DOHH2 (cell line): Measurements from ENCODE around the gene TMEM132D.

Experiments used
- H3F3A ChIP-seq: fragments of 200-600 bp; sonication (generic), shearing (Covaris generic); 2 replicates; pipeline ENCODE4 v1.6.0; 2016; ENCODE audit warnings: antibody characterized with exemption, mild to moderate bottlenecking; ENCODE audit not compliant: control insufficient read depth, insufficient read depth
- H3K27ac ChIP-seq: fragments of 200-600 bp; sonication (generic); 2 replicates; pipeline ENCODE4 v1.5.1; 2014; ENCODE audit warnings: low read depth, mild to moderate bottlenecking, low read length, moderate library complexity
- H3K27me3 ChIP-seq: fragments of 200-600 bp; sonication (generic); 2 replicates; pipeline ENCODE4 v1.6.1; 2014; ENCODE audit warnings: mild to moderate bottlenecking, low read length, mixed read lengths; ENCODE audit not compliant: control insufficient read depth
- H3K36me3 ChIP-seq: fragments of 200-600 bp; sonication (generic); 2 replicates; pipeline ENCODE4 v1.6.1; 2014; ENCODE audit warnings: mild to moderate bottlenecking, low read length, moderate library complexity, mixed read lengths; ENCODE audit not compliant: control insufficient read depth
- H3K4me1 ChIP-seq: fragments of 200-600 bp; sonication (generic); 2 replicates; pipeline ENCODE4 v1.6.1; 2014; ENCODE audit warnings: mild to moderate bottlenecking, low read length, mixed read lengths; ENCODE audit not compliant: control insufficient read depth
- H3K4me2 ChIP-seq: fragments of 200-600 bp; sonication (generic); 2 replicates; pipeline ENCODE4 v1.6.0; 2014; ENCODE audit warnings: mild to moderate bottlenecking, low read length, moderate library complexity
- H3K4me3 ChIP-seq: fragments of 200-600 bp; sonication (generic); 2 replicates; pipeline ENCODE4 v1.5.1; 2014; ENCODE audit warnings: mild to moderate bottlenecking, low read length, mixed read lengths
- H3K79me2 ChIP-seq: fragments of 200-600 bp; sonication (generic); 2 replicates; pipeline ENCODE4 v1.6.1; 2014; ENCODE audit warnings: mild to moderate bottlenecking, low read length, mixed read lengths; ENCODE audit not compliant: control insufficient read depth
- H3K9me2 ChIP-seq: fragments of 200-600 bp; sonication (generic); replicated peaks from 2 replicates; pipeline ENCODE4 v1.6.1; 2014; ENCODE audit warnings: mild to moderate bottlenecking, low read length, mixed read lengths; ENCODE audit not compliant: control insufficient read depth
- H3K9me3 ChIP-seq: fragments of 200-600 bp; sonication (generic); 2 replicates; pipeline ENCODE4 v1.6.1; 2014; ENCODE audit warnings: antibody characterized with exemption, low read length, mixed read lengths; ENCODE audit not compliant: control insufficient read depth, insufficient read depth
- H4K20me1 ChIP-seq: fragments of 200-600 bp; sonication (generic); 2 replicates; pipeline ENCODE4 v1.6.0; 2014; ENCODE audit warnings: low read depth, mild to moderate bottlenecking, antibody characterized with exemption, low read length, moderate library complexity; ENCODE audit not compliant: control insufficient read depth, insufficient read depth
- CTCF ChIP-seq: fragments of 200-600 bp; sonication (generic); IDR thresholded peaks from one replicate; pipeline ENCODE4 v1.5.1; 2014; ENCODE audit warnings: antibody characterized with exemption, mild to moderate bottlenecking, low read depth, low read length; ENCODE audit not compliant: poor library complexity, severe bottlenecking
- EZH2phosphoT487 ChIP-seq: fragments of 200-600 bp; sonication (generic); IDR thresholded peaks from 2 replicates; pipeline ENCODE4 v1.6.1; 2017; ENCODE audit warnings: borderline replicate concordance, mild to moderate bottlenecking, antibody characterized with exemption, low read length, moderate library complexity, mixed read lengths

TMEM132D gene

GRCh38 chr12:129629901-129630300 is 273.9 kb downstream of the TMEM132D start:
- Histone ChIP-seq H3K9me2 (no peaks in the 10 kb centered on the region), H3K4me2 (no peak overlapping the region), H3K27ac (no peak overlapping the region), H3K36me3 (no peaks in the 10 kb centered on the region), H3K4me1 (no peaks in the 10 kb centered on the region), H3K27me3 (no peaks in the 10 kb centered on the region), H3F3A (no peaks in the 10 kb centered on the region), H4K20me1 (no peaks in the 10 kb centered on the region), H3K79me2 (no peaks in the 10 kb centered on the region), H3K4me3 (no peak overlapping the region), H3K9me3 (no peaks in the 10 kb centered on the region)
- TF ChIP-seq EZH2phosphoT487 (no peak), CTCF (no peak)

DNA sequence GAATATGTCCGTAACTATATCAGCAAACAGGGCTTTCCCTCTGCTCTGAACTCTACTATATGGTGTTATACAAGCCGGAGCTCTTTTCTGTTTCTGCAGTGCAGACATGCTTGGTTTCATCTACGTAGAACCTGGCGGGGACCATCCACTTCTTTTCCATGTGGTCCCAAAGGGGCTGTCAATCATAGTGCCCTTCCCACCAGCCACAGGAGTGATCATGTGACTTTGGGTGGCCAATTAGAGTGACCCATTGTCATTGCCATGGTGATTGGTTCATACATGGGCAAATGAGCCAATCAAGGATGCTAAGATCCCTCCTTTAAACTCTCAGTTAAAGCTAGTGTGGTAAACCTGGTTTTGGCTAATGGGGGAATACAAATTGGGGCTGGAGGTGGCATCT is 281.3 kb downstream of the TMEM132D start:
- Histone ChIP-seq H3K9me3 (peaks cover 2% of the 10 kb centered on the region; the same call in 1 of the 2 replicates), H3K27ac (no peak overlapping the region), H3K9me2 (no peaks in the 10 kb centered on the region), H3K79me2 (no peaks in the 10 kb centered on the region), H4K20me1 (no peaks in the 10 kb centered on the region), H3K27me3 (no peaks in the 10 kb centered on the region), H3K4me1 (no peaks in the 10 kb centered on the region), H3K4me3 (no peak overlapping the region), H3K4me2 (no peak overlapping the region), H3F3A (no peaks in the 10 kb centered on the region), H3K36me3 (no peaks in the 10 kb centered on the region)
- TF ChIP-seq CTCF = no peak
- no peak for TF ChIP-seq EZH2phosphoT487

DNA sequence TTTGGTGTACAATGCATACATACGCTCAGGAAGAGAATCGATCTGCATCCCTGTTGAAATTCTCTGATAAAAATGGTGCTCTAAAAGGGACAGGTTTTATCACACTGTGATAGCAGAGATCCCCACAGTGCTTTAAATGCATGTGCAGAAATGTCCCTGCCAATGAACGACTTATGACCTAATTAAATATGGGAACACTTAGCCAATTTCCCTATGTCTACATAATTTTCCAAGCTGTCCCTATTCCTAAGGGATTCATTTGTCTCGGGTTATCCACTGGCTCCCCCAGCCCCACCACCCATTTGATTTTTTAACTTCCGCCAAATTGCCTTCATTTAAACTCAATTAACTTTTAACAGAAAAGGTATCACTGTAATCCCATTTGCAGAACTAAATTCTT is 284.6 kb downstream of the TMEM132D start:
- no peaks in the 10 kb centered on the region for H3K9me2 ChIP-seq
- H3K9me3 ChIP-seq = peaks cover 2% of the 10 kb centered on the region; the same call in 1 of the 2 replicates

More for the DNA sequence above, 284.6 kb downstream of the TMEM132D start:
- no peaks in the 10 kb centered on the region for H3F3A ChIP-seq
- no peaks in the 10 kb centered on the region for H3K36me3 ChIP-seq
- H3K79me2 ChIP-seq = no peaks in the 10 kb centered on the region
- H4K20me1 ChIP-seq = no peaks in the 10 kb centered on the region
- H3K4me3 ChIP-seq = no peak overlapping the region
- H3K4me2 ChIP-seq = no peak overlapping the region
- H3K4me1 ChIP-seq = no peaks in the 10 kb centered on the region
- no peak for TF ChIP-seq EZH2phosphoT487
- no peak for TF ChIP-seq CTCF
- H3K27me3 ChIP-seq = no peaks in the 10 kb centered on the region
- H3K27ac ChIP-seq = no peak overlapping the region
